GM21367 (cell line): ENCODE results near the gene HDAC4.

ENCODE experiments used
- ATAC-seq: cut with Tn5 transposase; IDR thresholded peaks from one replicate; pipeline ENCODE4 v1.9.1; 2021; ENCODE audit not compliant: unreplicated experiment

HDAC4 gene

GRCh38 chr2:239148495-239149200 lies 252.2 kb downstream of the HDAC4 start:
- no peak for ATAC-seq

DNA sequence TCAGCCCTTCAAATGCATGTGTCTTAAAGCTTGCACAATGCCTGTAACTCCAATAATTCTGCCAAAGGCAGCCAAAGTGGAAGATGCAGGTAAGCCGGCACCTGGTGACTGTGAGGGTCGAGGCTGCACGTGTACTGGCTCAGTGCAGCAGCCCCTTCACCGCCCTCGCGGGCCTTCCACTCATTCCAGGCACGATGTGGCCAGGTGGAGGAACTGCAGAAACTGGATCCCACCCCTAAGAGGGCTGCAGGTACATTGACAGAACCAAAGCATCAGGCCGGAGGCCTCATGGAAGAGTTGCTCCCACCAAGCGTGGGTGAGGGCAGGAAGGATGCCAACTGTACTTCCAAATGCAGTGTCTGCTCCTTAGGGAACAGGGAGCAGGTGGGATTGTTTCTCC lies 253.4 kb downstream of the HDAC4 start:
- ATAC-seq: no peak

GRCh38 chr2:239146741-239147181 lies 254.1 kb downstream of the HDAC4 start:
- no peak for ATAC-seq

DNA sequence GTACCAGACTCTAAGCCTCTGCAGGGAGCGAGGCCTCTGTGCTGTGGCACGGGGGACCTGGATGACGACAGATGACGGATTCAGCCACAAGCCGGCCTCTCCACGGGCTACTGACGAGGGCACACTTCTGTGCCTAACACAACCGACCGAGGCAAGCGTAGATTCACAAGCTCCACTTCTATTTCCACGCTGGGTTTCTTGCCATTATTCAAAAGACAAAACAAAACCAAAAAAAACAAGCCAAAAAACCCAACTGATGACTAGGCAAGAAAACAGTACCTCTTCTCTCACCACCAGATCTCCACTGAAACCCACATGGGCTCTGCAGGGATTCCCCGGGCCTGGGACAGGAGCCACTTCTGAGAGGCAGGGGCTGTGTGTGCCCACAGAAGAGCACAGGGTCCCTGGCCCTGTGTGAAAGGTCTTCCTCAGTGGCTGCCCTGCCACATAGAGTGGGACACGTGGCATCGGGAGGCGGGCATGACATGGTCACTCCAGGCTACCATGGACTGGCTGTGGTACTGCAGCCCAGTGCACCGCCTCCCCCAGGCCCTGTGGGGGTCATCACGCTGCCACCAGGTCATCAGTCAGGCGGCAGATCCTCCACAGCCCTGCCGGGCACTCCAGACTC lies 254.7 kb downstream of the HDAC4 start:
- no peak for ATAC-seq

GRCh38 chr2:239145601-239146000 lies 255.2 kb downstream of the HDAC4 start:
- ATAC-seq: no peak

DNA sequence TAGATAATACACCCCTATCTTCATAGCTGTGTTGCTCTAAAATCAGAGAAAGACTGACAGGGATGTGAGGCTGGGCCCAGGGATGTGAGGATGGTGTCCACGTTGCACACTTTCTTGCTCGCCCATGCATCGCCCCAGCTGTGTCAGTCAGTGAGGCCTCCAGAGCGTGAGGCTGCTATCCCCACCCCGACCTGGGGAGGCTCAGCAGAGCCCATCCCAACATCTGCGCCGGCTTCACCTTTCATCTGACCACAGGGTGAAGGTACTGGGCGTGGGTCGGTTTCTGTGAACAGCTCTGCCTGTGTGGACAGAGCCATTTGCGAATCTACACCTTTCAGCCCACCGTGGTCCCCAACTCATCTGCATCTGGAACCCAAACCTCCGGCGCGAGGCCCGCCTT lies 255.7 kb downstream of the HDAC4 start:
- no peak for ATAC-seq

GRCh38 chr2:239144713-239144999 lies 256.2 kb downstream of the HDAC4 start:
- ATAC-seq: no peak

DNA sequence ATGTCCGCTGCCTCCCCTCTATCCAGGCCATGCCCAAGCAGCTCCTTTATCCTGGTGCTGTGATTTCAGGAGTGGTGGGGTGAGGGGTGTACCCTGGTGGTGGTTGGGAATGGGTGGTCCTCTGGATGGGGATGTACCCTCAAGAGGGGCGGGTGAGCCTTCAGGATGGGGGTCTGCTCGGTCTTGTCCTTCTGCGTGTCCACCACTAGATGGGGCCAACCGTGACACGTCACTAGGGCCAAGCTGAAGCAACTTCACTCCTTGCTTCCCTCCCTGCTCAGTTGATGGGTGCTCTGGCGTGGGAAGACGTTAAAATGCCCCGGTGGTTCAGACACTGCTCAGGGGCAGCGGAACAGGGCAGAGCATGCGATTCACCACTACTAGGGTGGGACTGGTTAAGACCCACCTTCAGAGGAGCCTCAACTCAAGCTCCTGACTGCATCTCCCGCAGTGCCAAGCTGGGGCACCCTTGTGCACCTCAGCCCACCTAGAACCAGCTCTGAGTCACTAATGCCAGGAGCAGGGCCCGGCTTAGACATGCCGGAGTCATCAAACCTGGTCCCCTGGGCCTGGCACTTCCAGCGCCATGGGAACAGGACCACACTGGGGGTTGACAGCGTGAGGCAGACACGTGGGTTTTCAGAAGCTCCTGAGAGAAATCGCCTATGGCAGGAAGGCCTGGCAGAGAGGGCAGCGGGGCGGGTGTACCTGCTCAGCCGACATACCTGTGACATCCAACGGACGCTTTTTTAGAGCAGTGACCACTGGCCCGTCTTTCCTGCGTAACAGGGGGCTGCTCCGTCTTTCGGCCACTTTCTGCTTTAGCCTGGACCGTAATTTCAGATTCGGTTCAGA lies 256.7 kb downstream of the HDAC4 start:
- no peak for ATAC-seq

- no peak for ATAC-seq
Observed at GRCh38 chr2:239142806-239143205, 258.0 kb downstream of the HDAC4 start.

DNA sequence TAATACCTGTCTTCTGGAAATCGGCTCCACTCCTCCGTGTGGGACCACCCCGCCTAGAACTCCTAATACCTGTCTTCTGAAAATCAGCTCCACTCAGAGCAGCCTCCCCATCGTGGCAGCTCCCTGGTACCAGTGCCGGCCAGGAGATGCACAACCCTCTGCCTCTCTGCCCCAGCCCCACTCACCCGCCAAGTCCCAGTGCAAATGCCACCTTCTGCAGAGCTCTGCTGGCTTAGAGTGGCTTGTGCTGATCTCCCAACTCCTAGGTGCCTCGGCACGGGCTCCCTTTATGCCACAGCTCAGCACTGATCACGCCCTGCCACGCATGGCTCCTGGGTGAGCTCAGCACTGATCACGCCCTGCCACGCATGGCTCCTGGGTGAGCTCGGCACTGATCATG lies 258.5 kb downstream of the HDAC4 start:
- ATAC-seq: no peak

DNA sequence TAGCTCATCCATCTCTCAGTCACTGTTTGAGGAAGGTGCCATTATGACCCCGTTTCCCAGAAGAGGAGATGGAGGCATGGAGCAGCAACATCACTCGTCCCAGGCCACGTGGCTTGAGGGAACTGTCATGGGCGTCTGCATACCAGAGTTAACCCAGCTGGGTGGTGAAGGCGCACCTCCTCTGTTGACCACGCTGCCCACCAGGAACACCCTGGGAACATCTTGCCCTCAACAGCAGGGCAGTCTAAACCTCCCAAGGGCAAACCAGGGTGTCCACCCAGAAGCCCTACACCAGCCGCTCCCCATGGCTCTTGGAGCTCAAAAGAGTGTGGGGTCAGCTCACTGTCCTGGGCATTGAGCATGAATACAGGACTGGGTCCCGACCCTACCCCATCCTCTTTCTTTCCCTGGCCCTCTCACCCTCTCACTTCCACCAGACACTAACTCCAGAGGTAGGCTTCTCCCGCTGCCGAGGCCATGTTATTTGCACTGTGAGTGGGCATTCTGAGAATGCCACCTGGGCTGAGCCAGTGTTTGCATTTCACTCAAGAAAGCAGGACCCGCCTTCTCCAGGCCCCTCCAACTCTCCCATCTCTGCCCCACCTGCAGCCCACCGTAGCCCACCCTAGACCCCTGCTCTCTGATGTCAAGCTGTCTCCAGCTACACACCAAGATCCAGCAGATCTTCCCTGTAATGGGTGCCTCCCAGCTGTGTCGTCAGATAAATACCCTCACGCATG lies 259.6 kb downstream of the HDAC4 start:
- no peak for ATAC-seq

GRCh38 chr2:239140346-239141020 lies 260.3 kb downstream of the HDAC4 start:
- ATAC-seq: no peak

GRCh38 chr2:239139566-239139965 lies 261.3 kb downstream of the HDAC4 start:
- ATAC-seq: no peak

DNA sequence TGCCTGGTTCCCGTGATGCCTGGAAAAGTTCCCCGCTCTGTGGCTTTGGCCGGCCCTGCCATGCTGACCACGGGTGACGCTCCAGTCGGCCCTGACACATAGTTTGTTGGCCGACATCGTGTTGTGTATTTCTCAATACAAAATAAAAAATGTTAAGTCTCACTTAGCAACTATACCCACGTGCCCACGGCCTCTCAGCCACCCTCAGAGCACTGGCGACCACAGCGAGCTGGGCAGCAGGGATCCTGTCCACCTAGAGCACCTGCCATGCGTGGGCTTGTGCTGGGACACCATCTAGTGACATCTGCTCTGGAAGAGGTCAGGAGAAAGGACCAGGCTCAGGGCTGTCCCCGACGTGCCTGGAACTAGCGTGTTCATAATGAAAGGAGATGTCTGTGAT lies 261.7 kb downstream of the HDAC4 start:
- no peak for ATAC-seq

DNA sequence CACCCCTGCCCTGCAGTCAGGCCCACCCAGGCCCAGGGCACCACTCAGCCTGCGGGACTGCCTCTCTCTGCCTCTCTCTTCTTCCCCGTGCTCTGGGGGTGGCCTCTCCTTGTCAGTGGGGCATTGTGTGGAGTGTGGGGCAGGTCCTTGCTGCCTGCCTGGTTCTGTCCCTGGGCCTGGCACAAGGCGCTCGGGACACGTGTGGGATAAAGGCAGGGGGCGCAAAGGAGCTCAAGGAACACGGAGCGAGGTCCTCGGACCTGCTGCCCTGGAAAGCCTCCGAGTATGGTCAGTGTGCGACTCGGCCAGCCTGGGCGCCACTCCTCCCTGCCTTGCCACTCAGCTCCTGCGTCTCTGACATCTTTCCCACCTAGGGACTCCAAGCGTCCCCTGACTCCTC lies 262.2 kb downstream of the HDAC4 start:
- ATAC-seq: no peak

GRCh38 chr2:239137898-239138283 lies 262.9 kb downstream of the HDAC4 start:
- ATAC-seq: no peak

DNA sequence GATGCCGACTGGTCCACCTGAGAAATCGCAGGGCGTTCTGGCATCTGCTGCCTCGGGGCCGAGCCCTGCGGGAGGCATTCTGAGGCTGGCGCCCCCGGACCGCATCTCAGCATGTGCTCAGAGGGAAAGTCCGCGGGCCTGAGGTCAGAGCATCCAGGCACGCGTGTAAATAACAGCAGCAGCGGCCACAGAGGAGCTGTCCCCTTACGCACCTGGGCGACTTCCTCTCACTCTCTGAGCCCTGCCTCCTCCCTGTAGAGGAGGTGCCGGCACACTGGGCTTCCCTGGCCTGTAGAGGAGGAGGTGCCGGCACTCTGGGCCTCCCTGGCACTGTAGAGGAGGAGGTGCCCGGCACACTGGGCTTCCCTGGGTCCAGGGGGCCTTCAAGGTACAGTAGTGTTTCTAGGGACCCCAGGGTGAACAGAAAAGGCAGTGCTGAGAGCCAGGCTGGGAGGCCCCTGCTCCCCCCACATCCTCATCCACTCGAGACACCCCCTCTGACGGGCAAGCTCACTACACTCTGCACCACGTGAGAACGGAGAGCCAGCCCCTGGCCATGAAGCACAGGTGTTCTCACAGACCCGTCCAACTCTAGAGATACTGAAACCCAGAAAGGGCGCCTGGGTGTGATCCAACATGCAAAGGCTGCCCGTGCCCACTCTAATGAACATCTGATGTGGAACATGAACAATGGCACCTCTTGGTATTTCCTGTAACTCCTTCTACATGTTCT lies 263.5 kb downstream of the HDAC4 start:
- no peak for ATAC-seq

- no peak for ATAC-seq
Observed at GRCh38 chr2:239136762-239137161, 264.1 kb downstream of the HDAC4 start.

GRCh38 chr2:239136203-239136602 lies 264.6 kb downstream of the HDAC4 start:
- ATAC-seq: no peak

GRCh38 chr2:239135531-239135930 lies 265.3 kb downstream of the HDAC4 start:
- no peak for ATAC-seq
